SK-N-SH treated with all-trans-retinoic acid at 6 μM for 48 hours (cell line): ENCODE data around the gene FOXO1.
A peak's percentile ranks its signal among the peaks of the same experiment; 100 is the strongest.

Experiments
- ATAC-seq: fragments of 200-7000 bp; cut with Tn5 transposase; 3 replicates; pipeline ENCODE4 v1.9.1; 2020; ENCODE audit warnings: mild to moderate bottlenecking, moderate library complexity
- ARNTL ChIP-seq: fragments of 450-650 bp; formaldehyde crosslinking; IDR thresholded peaks from 2 replicates; pipeline ENCODE4 v1.5.0; 2020; ENCODE audit warnings: low read depth, mild to moderate bottlenecking, moderate library complexity, borderline replicate concordance
- BACH2 ChIP-seq: fragments of 250-450 bp; sonication (Bioruptor Pico); IDR thresholded peaks from 2 replicates; pipeline ENCODE4 v1.9.0; 2021; ENCODE audit warnings: mild to moderate bottlenecking, borderline replicate concordance
- CSDC2 ChIP-seq: fragments of 250-450 bp; sonication (Bioruptor Pico); IDR thresholded peaks from 2 replicates; pipeline ENCODE4 v1.5.0; 2020; ENCODE audit warnings: mild to moderate bottlenecking, moderate library complexity
- ESRRG ChIP-seq: fragments of 250-450 bp; sonication (Bioruptor Pico); IDR thresholded peaks from 2 replicates; pipeline ENCODE4 v1.6.1; 2021; ENCODE audit warnings: mild to moderate bottlenecking
- GLIS3 ChIP-seq: fragments of 250-450 bp; sonication (Bioruptor Pico); IDR thresholded peaks from 2 replicates; pipeline ENCODE4 v1.5.0; 2020; ENCODE audit warnings: mild to moderate bottlenecking, moderate library complexity
- ISL1 ChIP-seq: fragments of 250-450 bp; sonication (Bioruptor Pico); IDR thresholded peaks from 2 replicates; pipeline ENCODE4 v2.1.2; 2022; ENCODE audit warnings: mild to moderate bottlenecking, moderate library complexity
- OSR1 ChIP-seq: fragments of 250-450 bp; sonication (Bioruptor Pico); IDR thresholded peaks from 2 replicates; pipeline ENCODE4 v1.8.0; 2022; ENCODE audit warnings: moderate library complexity, mild to moderate bottlenecking, inconsistent platforms
- PPARA ChIP-seq: fragments of 250-450 bp; sonication (Bioruptor Pico); IDR thresholded peaks from 2 replicates; pipeline ENCODE4 v1.5.0; 2020; ENCODE audit warnings: mild to moderate bottlenecking, borderline replicate concordance
- RARB ChIP-seq: fragments of 250-450 bp; sonication (Bioruptor Pico); IDR thresholded peaks from 2 replicates; pipeline ENCODE4 v1.8.0; 2021; ENCODE audit warnings: mild to moderate bottlenecking, moderate library complexity
- SNAI2 ChIP-seq: fragments of 250-450 bp; sonication (Bioruptor Pico); IDR thresholded peaks from 2 replicates; pipeline ENCODE4 v1.5.0; 2020; ENCODE audit warnings: mild to moderate bottlenecking, moderate library complexity
- TCF4 ChIP-seq: fragments of 250-450 bp; sonication (Bioruptor Pico); IDR thresholded peaks from 2 replicates; pipeline ENCODE4 v1.8.0; 2021; ENCODE audit warnings: mild to moderate bottlenecking, moderate library complexity, borderline replicate concordance
- TOX ChIP-seq: fragments of 250-450 bp; sonication (Bioruptor Pico); IDR thresholded peaks from 2 replicates; pipeline ENCODE4 v1.8.0; 2021; ENCODE audit warnings: mild to moderate bottlenecking, moderate library complexity, borderline replicate concordance
- ZC3H10 ChIP-seq: fragments of 250-450 bp; sonication (Bioruptor Pico); IDR thresholded peaks from 2 replicates; pipeline ENCODE4 v1.5.1; 2021; ENCODE audit warnings: mild to moderate bottlenecking, moderate library complexity
- ZFP3 ChIP-seq: fragments of 250-450 bp; sonication (Bioruptor Pico); IDR thresholded peaks from 2 replicates; pipeline ENCODE4 v1.5.0; 2020; ENCODE audit warnings: mild to moderate bottlenecking, moderate library complexity
- ZFP30 ChIP-seq: fragments of 450-650 bp; formaldehyde crosslinking; IDR thresholded peaks from 2 replicates; pipeline ENCODE4 v1.5.0; 2022; ENCODE audit warnings: mild to moderate bottlenecking, moderate library complexity
- ZNF70 ChIP-seq: fragments of 450-650 bp; formaldehyde crosslinking; IDR thresholded peaks from 2 replicates; pipeline ENCODE4 v1.5.0; 2020; ENCODE audit warnings: mild to moderate bottlenecking, moderate library complexity
- TF ChIP-seq, protein P1 (sequence below): fragments of 250-450 bp; sonication (Bioruptor Pico); IDR thresholded peaks from 2 replicates; pipeline ENCODE4 v1.8.0; 2020; ENCODE audit warnings: mild to moderate bottlenecking, moderate library complexity, borderline replicate concordance
- TF ChIP-seq, protein P2 (sequence below): fragments of 250-450 bp; sonication (Bioruptor Pico); IDR thresholded peaks from 2 replicates; pipeline ENCODE4 v1.5.1; 2020; ENCODE audit warnings: low read depth, mild to moderate bottlenecking, moderate library complexity
- TF ChIP-seq, protein P3 (sequence below): fragments of 250-450 bp; sonication (Bioruptor Pico); IDR thresholded peaks from 2 replicates; pipeline ENCODE4 v1.5.0; 2020; ENCODE audit warnings: mild to moderate bottlenecking, moderate library complexity

The FOXO1 gene

DNA sequence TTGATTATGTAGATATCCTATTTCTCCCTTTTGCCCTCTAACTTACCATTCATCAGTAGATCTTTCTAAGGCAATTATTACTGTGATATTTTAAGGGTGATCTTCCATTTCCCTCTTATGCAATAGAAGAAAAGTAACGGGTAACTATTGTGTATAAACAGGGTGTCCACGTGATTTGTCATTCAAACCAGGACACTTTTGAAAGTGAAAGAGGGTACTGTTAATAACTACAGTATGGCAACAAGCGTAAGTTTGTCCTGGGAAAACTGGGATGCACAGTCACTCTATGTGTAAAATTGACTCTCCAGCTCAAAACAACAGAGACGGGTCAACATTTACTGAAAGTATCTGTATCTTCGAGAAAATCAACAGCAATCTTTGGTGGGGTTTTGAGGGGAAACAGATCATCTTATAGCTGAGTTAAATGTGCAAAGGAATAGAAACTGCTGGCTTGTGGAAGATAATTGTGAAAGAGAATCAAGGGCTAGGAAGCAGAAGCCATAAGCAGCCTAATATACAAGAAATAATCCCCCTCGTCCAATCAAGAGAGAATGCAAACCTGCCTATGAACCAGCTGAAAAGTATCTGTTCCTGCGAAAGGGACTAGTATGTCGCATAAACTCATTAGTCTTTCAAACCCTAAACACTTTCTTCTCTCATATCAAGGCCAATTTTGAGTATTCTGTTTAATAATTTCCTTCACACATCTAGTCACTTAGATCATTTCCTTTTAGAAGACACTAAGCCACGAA is 126.7 kb downstream of the FOXO1 start:
- peak; percentile 24 for ATAC-seq
- TF ChIP-seq GLIS3 (CRISPR knock-in tag) = no peak
- TF ChIP-seq SNAI2 = no peak
- TF ChIP-seq CSDC2 (CRISPR knock-in tag) = no peak
- no peak for TF ChIP-seq RARB
- TF ChIP-seq BACH2 (CRISPR knock-in tag) = no peak
- TF ChIP-seq ESRRG (CRISPR knock-in tag) = no peak
- no peak for TF ChIP-seq ARNTL (CRISPR knock-in tag)
- no peak for TF ChIP-seq PPARA (CRISPR knock-in tag)
- TF ChIP-seq ZFP30 (CRISPR knock-in tag) = no peak
- TF ChIP-seq, protein P1, sequence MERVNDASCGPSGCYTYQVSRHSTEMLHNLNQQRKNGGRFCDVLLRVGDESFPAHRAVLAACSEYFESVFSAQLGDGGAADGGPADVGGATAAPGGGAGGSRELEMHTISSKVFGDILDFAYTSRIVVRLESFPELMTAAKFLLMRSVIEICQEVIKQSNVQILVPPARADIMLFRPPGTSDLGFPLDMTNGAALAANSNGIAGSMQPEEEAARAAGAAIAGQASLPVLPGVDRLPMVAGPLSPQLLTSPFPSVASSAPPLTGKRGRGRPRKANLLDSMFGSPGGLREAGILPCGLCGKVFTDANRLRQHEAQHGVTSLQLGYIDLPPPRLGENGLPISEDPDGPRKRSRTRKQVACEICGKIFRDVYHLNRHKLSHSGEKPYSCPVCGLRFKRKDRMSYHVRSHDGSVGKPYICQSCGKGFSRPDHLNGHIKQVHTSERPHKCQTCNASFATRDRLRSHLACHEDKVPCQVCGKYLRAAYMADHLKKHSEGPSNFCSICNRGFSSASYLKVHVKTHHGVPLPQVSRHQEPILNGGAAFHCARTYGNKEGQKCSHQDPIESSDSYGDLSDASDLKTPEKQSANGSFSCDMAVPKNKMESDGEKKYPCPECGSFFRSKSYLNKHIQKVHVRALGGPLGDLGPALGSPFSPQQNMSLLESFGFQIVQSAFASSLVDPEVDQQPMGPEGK (CRISPR knock-in tag) = no peak
- TF ChIP-seq, protein P2, sequence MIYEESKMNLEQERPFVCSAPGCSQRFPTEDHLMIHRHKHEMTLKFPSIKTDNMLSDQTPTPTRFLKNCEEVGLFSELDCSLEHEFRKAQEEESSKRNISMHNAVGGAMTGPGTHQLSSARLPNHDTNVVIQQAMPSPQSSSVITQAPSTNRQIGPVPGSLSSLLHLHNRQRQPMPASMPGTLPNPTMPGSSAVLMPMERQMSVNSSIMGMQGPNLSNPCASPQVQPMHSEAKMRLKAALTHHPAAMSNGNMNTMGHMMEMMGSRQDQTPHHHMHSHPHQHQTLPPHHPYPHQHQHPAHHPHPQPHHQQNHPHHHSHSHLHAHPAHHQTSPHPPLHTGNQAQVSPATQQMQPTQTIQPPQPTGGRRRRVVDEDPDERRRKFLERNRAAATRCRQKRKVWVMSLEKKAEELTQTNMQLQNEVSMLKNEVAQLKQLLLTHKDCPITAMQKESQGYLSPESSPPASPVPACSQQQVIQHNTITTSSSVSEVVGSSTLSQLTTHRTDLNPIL = no peak

DNA sequence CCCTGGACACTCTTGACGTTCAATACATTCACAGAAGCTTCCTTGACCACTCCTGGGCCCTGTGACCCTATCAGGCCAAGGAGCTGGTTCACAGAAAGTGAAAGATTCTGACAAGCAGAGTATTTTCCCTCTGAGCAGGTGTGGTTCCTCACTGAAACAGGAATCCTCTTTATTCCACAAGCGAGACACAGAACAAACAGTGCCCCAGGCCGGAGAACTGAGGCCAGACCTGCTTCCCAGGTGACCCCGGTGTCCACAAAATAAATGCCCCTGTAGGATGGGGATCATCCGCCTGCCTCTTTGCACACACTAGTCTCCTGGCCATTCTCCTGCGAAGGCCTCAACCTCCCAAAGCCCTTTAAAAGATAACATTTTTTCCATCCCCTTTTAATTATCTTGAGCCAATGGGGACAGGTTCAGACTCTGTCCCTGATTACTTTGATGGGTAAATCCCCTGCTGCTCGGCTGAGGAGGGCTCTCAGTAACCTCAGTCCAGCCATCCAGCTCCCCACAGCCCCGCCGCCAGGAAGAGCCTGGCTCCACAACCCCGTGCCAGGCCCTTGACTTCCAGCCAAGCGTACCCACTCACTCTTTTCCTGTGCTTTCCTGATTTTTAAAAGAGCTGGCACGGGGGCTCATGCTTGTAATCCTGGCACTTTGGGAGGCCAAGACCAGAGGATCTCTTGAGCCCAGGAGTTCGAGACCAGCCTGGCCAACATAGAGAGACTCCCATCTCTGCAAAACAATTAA is 129.1 kb downstream of the FOXO1 start:
- no peak for TF ChIP-seq ZFP3 (CRISPR knock-in tag)
- TF ChIP-seq CSDC2 (CRISPR knock-in tag) = no peak
- TF ChIP-seq, protein P3, sequence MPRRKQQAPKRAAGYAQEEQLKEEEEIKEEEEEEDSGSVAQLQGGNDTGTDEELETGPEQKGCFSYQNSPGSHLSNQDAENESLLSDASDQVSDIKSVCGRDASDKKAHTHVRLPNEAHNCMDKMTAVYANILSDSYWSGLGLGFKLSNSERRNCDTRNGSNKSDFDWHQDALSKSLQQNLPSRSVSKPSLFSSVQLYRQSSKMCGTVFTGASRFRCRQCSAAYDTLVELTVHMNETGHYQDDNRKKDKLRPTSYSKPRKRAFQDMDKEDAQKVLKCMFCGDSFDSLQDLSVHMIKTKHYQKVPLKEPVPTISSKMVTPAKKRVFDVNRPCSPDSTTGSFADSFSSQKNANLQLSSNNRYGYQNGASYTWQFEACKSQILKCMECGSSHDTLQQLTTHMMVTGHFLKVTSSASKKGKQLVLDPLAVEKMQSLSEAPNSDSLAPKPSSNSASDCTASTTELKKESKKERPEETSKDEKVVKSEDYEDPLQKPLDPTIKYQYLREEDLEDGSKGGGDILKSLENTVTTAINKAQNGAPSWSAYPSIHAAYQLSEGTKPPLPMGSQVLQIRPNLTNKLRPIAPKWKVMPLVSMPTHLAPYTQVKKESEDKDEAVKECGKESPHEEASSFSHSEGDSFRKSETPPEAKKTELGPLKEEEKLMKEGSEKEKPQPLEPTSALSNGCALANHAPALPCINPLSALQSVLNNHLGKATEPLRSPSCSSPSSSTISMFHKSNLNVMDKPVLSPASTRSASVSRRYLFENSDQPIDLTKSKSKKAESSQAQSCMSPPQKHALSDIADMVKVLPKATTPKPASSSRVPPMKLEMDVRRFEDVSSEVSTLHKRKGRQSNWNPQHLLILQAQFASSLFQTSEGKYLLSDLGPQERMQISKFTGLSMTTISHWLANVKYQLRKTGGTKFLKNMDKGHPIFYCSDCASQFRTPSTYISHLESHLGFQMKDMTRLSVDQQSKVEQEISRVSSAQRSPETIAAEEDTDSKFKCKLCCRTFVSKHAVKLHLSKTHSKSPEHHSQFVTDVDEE = no peak
- no peak for TF ChIP-seq ESRRG (CRISPR knock-in tag)
- no peak for TF ChIP-seq OSR1 (CRISPR knock-in tag)
- no peak for TF ChIP-seq TCF4 (CRISPR knock-in tag)
- TF ChIP-seq BACH2 (CRISPR knock-in tag) = no peak
- TF ChIP-seq GLIS3 (CRISPR knock-in tag) = no peak
- TF ChIP-seq ZC3H10 = no peak
- no peak for TF ChIP-seq ISL1 (CRISPR knock-in tag)
- TF ChIP-seq ZFP30 (CRISPR knock-in tag) = no peak
- no peak for TF ChIP-seq SNAI2
- TF ChIP-seq, protein P2 = no peak
- no peak for TF ChIP-seq ZNF70 (CRISPR knock-in tag)
- no peak for TF ChIP-seq TOX (CRISPR knock-in tag)
- TF ChIP-seq RARB = no peak
- TF ChIP-seq, protein P1 (CRISPR knock-in tag) = no peak
- no peak for TF ChIP-seq PPARA (CRISPR knock-in tag)
- no peak for TF ChIP-seq ARNTL (CRISPR knock-in tag)
- TF ChIP-seq, all 23 proteins: peak for 0
- no peak for ATAC-seq
